H1 (cell line): ENCODE measurements around the gene CACNA1C.

Experiments
- BACH1 ChIP-seq: IDR thresholded peaks from 2 replicates; pipeline ENCODE4 v1.6.1; 2012; ENCODE audit warnings: low read length, improper control_type of control experiment
- EZH2 ChIP-seq: fragments of 200-600 bp; sonication (generic); IDR thresholded peaks from 2 replicates; pipeline ENCODE4 v1.7.1; 2012; ENCODE audit warnings: low read depth, mild to moderate bottlenecking, moderate library complexity, low read length, inconsistent platforms; ENCODE audit not compliant: severe bottlenecking
- HDAC6 ChIP-seq: IDR thresholded peaks from one replicate; pipeline ENCODE4 v1.7.1; 2012; ENCODE audit warnings: low read depth, mild to moderate bottlenecking, inconsistent platforms, low read length, moderate library complexity
- JUND ChIP-seq: IDR thresholded peaks from 2 replicates; pipeline ENCODE4 v1.6.1; 2011; ENCODE audit warnings: mild to moderate bottlenecking, improper control_type of control experiment, low read length
- MAFK ChIP-seq: IDR thresholded peaks from 2 replicates; pipeline ENCODE4 v1.6.1; 2012; ENCODE audit warnings: low read depth, mild to moderate bottlenecking, improper control_type of control experiment, low read length
- POLR2A ChIP-seq, 2 experiments: IDR thresholded peaks; 1 replicate in 1 of 2; 2 replicates in 1 of 2; pipeline ENCODE4 v1.6.1; 2011; ENCODE audit warnings: low read depth in 2 of 2, low read length in 2 of 2, mild to moderate bottlenecking in 2 of 2; ENCODE audit errors: control extremely low read depth in 1 of 2
- POLR2AphosphoS5 ChIP-seq: IDR thresholded peaks from 2 replicates; pipeline ENCODE4 v1.6.1; 2011; ENCODE audit warnings: low read depth, low read length
- RAD21 ChIP-seq, 2 experiments: IDR thresholded peaks in 1 of 2; conservative IDR thresholded peaks in 1 of 2; 2 replicates each; pipeline ENCODE4 v1.6.1; 2011; ENCODE audit warnings: low read depth in 2 of 2, low read length in 2 of 2, improper control_type of control experiment in 1 of 2, inconsistent platforms in 1 of 2, mild to moderate bottlenecking in 1 of 2, moderate library complexity in 1 of 2
- TF ChIP-seq, protein P1 (sequence below), 3 experiments: IDR thresholded peaks; 1 replicate in 2 of 3; 2 replicates in 1 of 3; pipeline versions ENCODE4 v1.5.1 to v1.6.1; 2011; ENCODE audit warnings: low read length in 3 of 3, mild to moderate bottlenecking in 3 of 3, inconsistent platforms in 2 of 3, low read depth in 1 of 3, moderate library complexity in 1 of 3; ENCODE audit not compliant: insufficient read depth in 1 of 3; ENCODE audit errors: control extremely low read depth in 1 of 3

DNA sequence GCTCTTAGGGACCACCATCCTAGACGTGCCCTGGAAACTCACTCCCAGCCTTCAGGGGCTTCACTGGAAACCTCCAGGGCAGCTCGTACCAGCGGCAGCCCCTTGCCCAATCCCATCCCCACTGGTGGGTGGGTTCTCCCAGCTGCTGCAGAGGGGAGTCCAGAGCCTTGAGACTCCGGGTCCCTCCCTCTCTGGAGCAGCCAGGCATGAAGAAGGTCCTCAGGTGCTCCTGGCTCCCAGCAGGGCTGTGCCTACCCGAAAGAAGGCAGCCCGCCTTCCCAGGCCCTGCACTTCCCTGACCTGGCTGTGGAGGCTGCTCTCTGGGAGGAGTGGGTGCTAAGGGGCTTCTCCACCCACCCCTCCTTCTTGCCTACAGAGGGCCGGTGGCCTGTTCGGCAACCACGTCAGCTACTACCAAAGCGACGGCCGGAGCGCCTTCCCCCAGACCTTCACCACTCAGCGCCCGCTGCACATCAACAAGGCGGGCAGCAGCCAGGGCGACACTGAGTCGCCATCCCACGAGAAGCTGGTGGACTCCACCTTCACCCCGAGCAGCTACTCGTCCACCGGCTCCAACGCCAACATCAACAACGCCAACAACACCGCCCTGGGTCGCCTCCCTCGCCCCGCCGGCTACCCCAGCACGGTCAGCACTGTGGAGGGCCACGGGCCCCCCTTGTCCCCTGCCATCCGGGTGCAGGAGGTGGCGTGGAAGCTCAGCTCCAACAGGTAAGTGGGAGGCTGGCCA lies 626.5 kb downstream of the CACNA1C start:
- TF ChIP-seq HDAC6 (no peak), BACH1 (no peak), POLR2A (IDR thresholded peaks at IDR 0.05; ENCODE audit: control extremely low read depth in 1 of 2, low read depth in 2 of 2, low read length in 2 of 2) (no peak), EZH2 (no peak), RAD21 (IDR thresholded peaks at IDR 0.05 in 1 of 2, conservative IDR thresholded peaks at IDR 0.05 in 1 of 2; ENCODE audit: low read depth in 2 of 2, low read length in 2 of 2) (no peak), JUND (no peak), MAFK (no peak), POLR2AphosphoS5 (no peak)
- TF ChIP-seq, protein P1, sequence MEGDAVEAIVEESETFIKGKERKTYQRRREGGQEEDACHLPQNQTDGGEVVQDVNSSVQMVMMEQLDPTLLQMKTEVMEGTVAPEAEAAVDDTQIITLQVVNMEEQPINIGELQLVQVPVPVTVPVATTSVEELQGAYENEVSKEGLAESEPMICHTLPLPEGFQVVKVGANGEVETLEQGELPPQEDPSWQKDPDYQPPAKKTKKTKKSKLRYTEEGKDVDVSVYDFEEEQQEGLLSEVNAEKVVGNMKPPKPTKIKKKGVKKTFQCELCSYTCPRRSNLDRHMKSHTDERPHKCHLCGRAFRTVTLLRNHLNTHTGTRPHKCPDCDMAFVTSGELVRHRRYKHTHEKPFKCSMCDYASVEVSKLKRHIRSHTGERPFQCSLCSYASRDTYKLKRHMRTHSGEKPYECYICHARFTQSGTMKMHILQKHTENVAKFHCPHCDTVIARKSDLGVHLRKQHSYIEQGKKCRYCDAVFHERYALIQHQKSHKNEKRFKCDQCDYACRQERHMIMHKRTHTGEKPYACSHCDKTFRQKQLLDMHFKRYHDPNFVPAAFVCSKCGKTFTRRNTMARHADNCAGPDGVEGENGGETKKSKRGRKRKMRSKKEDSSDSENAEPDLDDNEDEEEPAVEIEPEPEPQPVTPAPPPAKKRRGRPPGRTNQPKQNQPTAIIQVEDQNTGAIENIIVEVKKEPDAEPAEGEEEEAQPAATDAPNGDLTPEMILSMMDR (IDR thresholded peaks at IDR 0.05; ENCODE audit: control extremely low read depth in 1 of 3, insufficient read depth in 1 of 3, low read depth in 1 of 3, low read length in 3 of 3), result no peak
